Measurements from ENCODE around the gene SPEM1.

DNA sequence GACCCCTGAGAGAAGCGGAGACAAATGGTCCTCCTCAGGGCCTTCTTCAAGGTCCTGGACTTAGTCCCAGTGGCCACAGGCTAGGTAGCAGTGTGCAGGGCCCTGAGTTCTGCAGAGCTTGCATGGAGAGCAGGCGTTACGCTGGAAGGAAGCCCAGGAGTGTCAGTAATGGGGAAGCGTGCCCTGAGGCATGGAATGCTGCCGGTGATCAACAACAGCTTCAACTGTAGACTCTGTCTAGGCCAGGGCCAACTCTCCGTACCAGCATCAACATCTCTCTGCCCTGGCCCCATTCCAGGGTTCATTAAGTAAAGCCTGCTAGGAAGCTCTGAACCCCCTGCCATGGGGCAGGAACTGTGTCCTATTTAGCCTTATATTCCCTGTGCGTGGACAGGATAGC, 39.8 kb upstream of the SPEM1 start:
- TF ChIP-seq, protein P1, sequence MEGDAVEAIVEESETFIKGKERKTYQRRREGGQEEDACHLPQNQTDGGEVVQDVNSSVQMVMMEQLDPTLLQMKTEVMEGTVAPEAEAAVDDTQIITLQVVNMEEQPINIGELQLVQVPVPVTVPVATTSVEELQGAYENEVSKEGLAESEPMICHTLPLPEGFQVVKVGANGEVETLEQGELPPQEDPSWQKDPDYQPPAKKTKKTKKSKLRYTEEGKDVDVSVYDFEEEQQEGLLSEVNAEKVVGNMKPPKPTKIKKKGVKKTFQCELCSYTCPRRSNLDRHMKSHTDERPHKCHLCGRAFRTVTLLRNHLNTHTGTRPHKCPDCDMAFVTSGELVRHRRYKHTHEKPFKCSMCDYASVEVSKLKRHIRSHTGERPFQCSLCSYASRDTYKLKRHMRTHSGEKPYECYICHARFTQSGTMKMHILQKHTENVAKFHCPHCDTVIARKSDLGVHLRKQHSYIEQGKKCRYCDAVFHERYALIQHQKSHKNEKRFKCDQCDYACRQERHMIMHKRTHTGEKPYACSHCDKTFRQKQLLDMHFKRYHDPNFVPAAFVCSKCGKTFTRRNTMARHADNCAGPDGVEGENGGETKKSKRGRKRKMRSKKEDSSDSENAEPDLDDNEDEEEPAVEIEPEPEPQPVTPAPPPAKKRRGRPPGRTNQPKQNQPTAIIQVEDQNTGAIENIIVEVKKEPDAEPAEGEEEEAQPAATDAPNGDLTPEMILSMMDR (IDR thresholded peaks at IDR 0.05; ENCODE audit: low read depth, low read length, missing input control), result no peak
- TF ChIP-seq TAF1 (conservative IDR thresholded peaks at IDR 0.05), result no peak
- TF ChIP-seq EGR1 (IDR thresholded peaks at IDR 0.05; ENCODE audit: low read depth in 2 of 2), result no peak
- TF ChIP-seq, protein P2, sequence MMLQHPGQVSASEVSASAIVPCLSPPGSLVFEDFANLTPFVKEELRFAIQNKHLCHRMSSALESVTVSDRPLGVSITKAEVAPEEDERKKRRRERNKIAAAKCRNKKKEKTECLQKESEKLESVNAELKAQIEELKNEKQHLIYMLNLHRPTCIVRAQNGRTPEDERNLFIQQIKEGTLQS (IDR thresholded peaks at IDR 0.05), result no peak
- no peak for TF ChIP-seq HNF4G (IDR thresholded peaks at IDR 0.05)
- TF ChIP-seq FOXA1 (IDR thresholded peaks at IDR 0.05), result no peak
- TF ChIP-seq RXRA (IDR thresholded peaks at IDR 0.05), result no peak
- TF ChIP-seq, protein P3, sequence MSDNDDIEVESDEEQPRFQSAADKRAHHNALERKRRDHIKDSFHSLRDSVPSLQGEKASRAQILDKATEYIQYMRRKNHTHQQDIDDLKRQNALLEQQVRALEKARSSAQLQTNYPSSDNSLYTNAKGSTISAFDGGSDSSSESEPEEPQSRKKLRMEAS (IDR thresholded peaks at IDR 0.05), result no peak
